Spleen (tissue), 7 donors: ENCODE results near the gene LRRC52.

Experiments
- CTCF ChIP-seq, 11 experiments: fragments of 200-600 bp in 7 of 11; fragments of 450-650 bp in 4 of 11; sonication (generic) in 4 of 11; IDR thresholded peaks in 8 of 11; conservative IDR thresholded peaks in 3 of 11; 1 replicate in 7 of 11; 2 replicates in 4 of 11; pipeline versions ENCODE4 v1.4.0 to v1.8.0; 2016 to 2021; ENCODE audit warnings: antibody characterized with exemption in 11 of 11, inconsistent platforms in 4 of 11, mild to moderate bottlenecking in 1 of 11
- POLR2A ChIP-seq, 3 donors: fragments of 450-650 bp; IDR thresholded peaks; one replicate each; pipeline ENCODE4 v1.5.1; 2017; ENCODE audit warnings: antibody characterized with exemption in 3 of 3, mild to moderate bottlenecking in 1 of 3
- donor health status: DM: no; HTN: no; CAD: no; lungs with moderate emphysema.
- donor health status: DM: no; HTN: no; CAD: no.
- donor health status: DM: no; HTN: no; CAD: no.

- no peak for TF ChIP-seq CTCF (IDR thresholded peaks at IDR 0.05 in 8 of 11, conservative IDR thresholded peaks at IDR 0.05 in 3 of 11)
- TF ChIP-seq POLR2A (IDR thresholded peaks at IDR 0.05) = no peak
Observed at GRCh38 chr1:165595246-165595938, 51.6 kb downstream of the LRRC52 start.
